ENCODE measurements around the gene FBN1. TPM values are rescaled to one million over a fixed set of nuclear protein-coding genes. Genes with fewer than 3 reads are reported as not detected.

FBN1 gene
- total and polyA plus RNA-seq, 7 donors, result 7.7 to 40.6 (median 16.4) TPM

GRCh38 chr15:48520376-48521155, 124.9 kb downstream of the FBN1 start:
- intact Hi-C loops (cut with DNase I), result loop anchor here in 1 of 2 donors (5.0 kb wide), 1 partner anchor 52 kb away; no protein-coding TSS in a partner anchor
- TF ChIP-seq CTCF (IDR thresholded peaks at IDR 0.05), result no peak
- no peak for DNase-seq
- H3K4me3 ChIP-seq, result no peak overlapping the region
- no peaks in the 10 kb centered on the region for H3K27me3 ChIP-seq (ENCODE audit: insufficient read depth in 3 of 3, low read length in 2 of 3)
- H3K9me3 ChIP-seq, result no peaks in the 10 kb centered on the region
- no peaks in the 10 kb centered on the region for H3K36me3 ChIP-seq (ENCODE audit: insufficient read depth in 1 of 2, low read depth in 1 of 2)
- no peaks in the 10 kb centered on the region for H3K4me1 ChIP-seq
- H3K27ac ChIP-seq, result no peak overlapping the region
- WGBS, 3 donors, result 35 to 44% (median 38%) methylated on average over 15 of the region's 15 CpGs
- ATAC-seq, result peak in 3 of 4 donors; percentile 37 to 78 (median 42)

GRCh38 chr15:48516121-48516520, 129.4 kb downstream of the FBN1 start:
- no peak overlapping the region for H3K27ac ChIP-seq
- TF ChIP-seq CTCF (IDR thresholded peaks at IDR 0.05), result no peak
- H3K4me1 ChIP-seq, result no peaks in the 10 kb centered on the region
- no peak overlapping the region for H3K4me3 ChIP-seq
- H3K27me3 ChIP-seq (ENCODE audit: insufficient read depth in 3 of 3, low read length in 2 of 3), result no peaks in the 10 kb centered on the region
- intact Hi-C loops (cut with DNase I), result loop anchor here in 1 of 2 donors (5.0 kb wide), 1 partner anchor 126 kb away; no protein-coding TSS in a partner anchor
- DNase-seq (no peak), ATAC-seq (no peak)
- 48 to 56% (median 48%) methylated on average over 3 of the region's 3 CpGs for WGBS, 3 donors
- no peaks in the 10 kb centered on the region for H3K36me3 ChIP-seq (ENCODE audit: insufficient read depth in 1 of 2, low read depth in 1 of 2)
- no peaks in the 10 kb centered on the region for H3K9me3 ChIP-seq

- Histone ChIP-seq H3K27ac (no peak overlapping the region), H3K36me3 (ENCODE audit: insufficient read depth in 1 of 2, low read depth in 1 of 2) (no peaks in the 10 kb centered on the region), H3K4me3 (no peak overlapping the region), H3K27me3 (ENCODE audit: insufficient read depth in 3 of 3, low read length in 2 of 3) (no peaks in the 10 kb centered on the region), H3K4me1 (no peaks in the 10 kb centered on the region), H3K9me3 (no peaks in the 10 kb centered on the region)
- intact Hi-C loops (cut with DNase I), result loop anchor here in 1 of 2 donors (5.0 kb wide), 1 partner anchor 127 kb away; no protein-coding TSS in a partner anchor
- 21 to 34% (median 23%) methylated on average over 2 of the region's 2 CpGs for WGBS, 3 donors
- no peak for DNase-seq
- peak in 3 of 4 donors; percentile 53 to 64 (median 64) for ATAC-seq
- no peak for TF ChIP-seq CTCF (IDR thresholded peaks at IDR 0.05)
Observed at GRCh38 chr15:48515500-48515899, 130.0 kb downstream of the FBN1 start.

- Histone ChIP-seq H3K4me3 (no peak overlapping the region), H3K36me3 (ENCODE audit: insufficient read depth in 1 of 2, low read depth in 1 of 2) (no peaks in the 10 kb centered on the region), H3K4me1 (no peaks in the 10 kb centered on the region), H3K9me3 (no peaks in the 10 kb centered on the region), H3K27me3 (ENCODE audit: insufficient read depth in 3 of 3, low read length in 2 of 3) (no peaks in the 10 kb centered on the region), H3K27ac (no peak overlapping the region)
- no peak for TF ChIP-seq CTCF (IDR thresholded peaks at IDR 0.05)
- WGBS, 3 donors, result 95 to 99% (median 98%) methylated on average over 2 of the region's 2 CpGs
- no peak for DNase-seq
- intact Hi-C loops (cut with DNase I), result no loop called here
- no peak for ATAC-seq
Observed at GRCh38 chr15:48514103-48514816, 131.2 kb downstream of the FBN1 start.
